NCI-H2107 treated with DMSO at 0.1 percent for 48 hours (cell line): ENCODE data around the gene WASHC4.
A peak's percentile ranks its signal among the peaks of the same experiment; 100 is the strongest.
"Not testable (repeated sequence)": the region's sequence is repeated elsewhere in the genome, so short reads cannot be mapped to it uniquely, and the experiment has no call there.

Experiments used
- DNase-seq: peaks from one replicate; lab custom pipeline; 2025; ENCODE audit not compliant: unreplicated experiment; lab: John Stamatoyannopoulos, UW

Gene WASHC4

GRCh38 chr12:105091476-105092206, 15.9 kb upstream of the WASHC4 start:
- no peak for DNase-seq

GRCh38 chr12:105092336-105092735, 15.2 kb upstream of the WASHC4 start:
- DNase-seq, result no peak

DNA sequence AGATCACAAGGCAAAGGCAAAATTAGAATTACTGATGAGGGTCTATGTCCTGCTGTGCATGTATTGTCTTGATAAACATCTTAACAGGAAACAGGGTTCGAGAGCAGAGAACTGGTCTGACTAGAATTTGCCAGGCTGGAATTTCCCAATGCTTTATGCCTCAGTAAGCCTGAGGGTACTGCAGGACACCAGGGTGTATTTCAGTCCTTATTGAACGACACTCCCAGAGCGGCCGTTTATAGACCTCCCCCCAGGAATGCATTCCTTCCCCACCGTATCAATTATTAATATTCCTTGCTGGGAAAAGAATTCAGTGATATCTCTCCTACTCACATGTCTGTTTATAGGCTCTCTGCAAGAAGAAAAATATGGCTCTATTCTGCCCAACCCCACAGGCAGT, 12.2 kb upstream of the WASHC4 start:
- DNase-seq, result not testable (repeated sequence)

DNA sequence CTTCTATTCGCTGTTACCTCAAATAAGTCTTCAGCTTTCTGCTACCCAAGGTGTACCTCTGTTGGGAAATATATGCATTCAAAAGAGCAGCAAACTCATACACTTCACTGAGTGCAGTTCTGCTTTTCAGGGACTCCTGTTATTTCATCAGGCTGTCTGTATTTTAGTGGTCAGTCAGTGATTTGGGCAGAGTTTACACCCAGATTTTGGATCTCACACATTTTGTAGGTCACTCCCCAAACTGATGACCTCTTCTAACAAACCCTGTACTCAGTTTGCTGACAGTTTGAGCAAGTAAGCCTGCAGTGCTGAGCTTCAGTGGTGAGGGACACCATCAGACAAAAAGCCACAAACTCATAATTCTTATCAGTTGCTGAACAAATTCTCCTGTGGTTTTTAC, 8.2 kb upstream of the WASHC4 start:
- DNase-seq, result no peak

- DNase-seq, result no peak
These were observed 7.1 kb upstream of the WASHC4 start for GRCh38 chr12:105100207-105100985.

DNA sequence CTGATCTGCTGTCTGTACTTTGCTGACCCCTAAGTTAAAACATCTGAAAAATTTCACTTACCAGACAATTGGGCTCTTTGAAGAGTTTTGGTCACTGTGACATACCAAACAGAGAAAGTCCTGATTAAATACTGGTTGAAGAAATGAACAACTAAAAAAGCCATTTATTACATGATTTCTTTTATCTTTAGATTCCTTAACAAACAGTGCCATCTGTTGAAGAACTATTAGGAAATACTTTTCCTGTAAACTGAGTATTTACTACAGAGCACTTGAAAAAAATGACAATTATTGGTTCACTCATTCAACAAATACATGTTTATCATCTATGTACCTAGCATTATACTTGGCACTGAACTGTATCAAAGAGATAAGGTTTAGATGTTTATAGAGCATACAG, 6.5 kb upstream of the WASHC4 start:
- DNase-seq, result no peak

- no peak for DNase-seq
These were observed 4.9 kb upstream of the WASHC4 start for GRCh38 chr12:105102673-105103072.

GRCh38 chr12:105104762-105105161, 2.8 kb upstream of the WASHC4 start:
- DNase-seq, result no peak

GRCh38 chr12:105106621-105107020, 910 bp upstream of the WASHC4 start:
- no peak for DNase-seq

DNA sequence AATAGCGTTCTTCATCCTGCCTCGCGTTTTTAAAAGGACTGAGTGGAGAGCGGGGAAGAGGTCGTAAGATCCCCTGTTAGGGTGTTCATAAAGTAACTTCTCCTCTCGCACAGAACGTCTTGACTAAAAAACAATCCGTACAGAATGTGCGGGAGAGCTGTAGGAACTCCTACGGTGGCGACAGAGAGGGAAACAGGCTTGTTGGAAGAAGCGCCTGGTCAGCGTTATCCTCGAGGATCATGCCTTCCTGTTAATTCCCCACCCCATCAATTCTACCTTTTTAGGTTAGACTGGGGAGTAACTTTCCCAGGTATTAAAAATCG, 399 bp upstream of the WASHC4 start:
- peak; percentile 73 for DNase-seq

DNA sequence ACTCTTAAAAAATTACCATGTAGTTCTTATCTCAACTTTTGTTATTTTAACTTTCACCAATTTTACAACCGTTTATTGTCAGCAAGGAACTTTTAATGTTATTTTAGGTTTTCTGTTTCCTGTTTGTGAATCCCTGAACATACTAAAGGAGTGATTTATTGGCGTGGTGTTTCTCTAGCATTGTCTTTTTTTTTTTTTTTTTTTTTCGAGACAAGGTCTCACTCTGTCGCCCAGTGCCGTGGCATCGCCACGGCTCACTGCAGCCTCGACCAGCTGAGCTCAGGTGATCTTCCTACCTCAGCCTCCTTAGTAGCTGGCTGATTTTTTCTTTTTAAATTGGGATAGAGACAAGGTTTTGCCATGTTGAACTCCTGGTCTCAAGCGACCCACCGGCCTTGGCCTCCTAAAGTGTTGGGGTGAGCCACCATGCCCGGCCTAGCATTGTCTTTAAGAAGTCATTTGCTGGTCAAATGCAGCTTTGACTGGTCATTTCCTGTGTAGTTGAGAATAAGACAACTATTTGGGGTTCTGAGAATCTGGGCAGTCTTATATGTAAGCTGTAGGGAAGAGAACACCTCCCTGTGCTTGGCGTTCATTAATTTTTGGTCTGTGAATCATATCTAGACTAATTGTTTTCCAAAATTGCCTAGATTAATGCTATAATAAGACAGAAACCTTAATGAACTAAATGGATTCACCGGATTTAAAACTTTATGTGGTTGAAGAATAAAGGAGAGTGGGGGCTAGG, 2.1 kb downstream of the WASHC4 start:
- no peak for DNase-seq

GRCh38 chr12:105110851-105111250, 3.3 kb downstream of the WASHC4 start:
- no peak for DNase-seq

- no peak for DNase-seq
These were observed 5.6 kb downstream of the WASHC4 start for GRCh38 chr12:105113094-105113493.

DNA sequence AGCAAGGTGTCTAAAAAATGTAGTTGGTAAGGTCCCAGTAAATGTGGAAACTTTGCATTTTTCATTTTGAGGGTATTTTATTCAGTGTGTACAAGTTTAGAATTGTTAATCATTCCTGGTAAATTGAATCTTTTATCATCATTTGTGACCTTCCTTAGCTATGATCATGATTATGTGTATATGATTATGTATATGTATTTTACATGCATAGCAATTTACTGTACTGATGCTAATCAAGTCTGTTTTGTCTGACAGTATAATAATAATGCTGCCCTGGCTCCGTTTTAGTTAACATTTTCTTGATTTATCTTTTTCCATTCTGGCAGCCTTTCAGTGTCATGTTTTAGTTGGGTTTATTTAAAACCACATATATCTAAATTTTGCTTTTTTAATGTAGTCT, 9.4 kb downstream of the WASHC4 start:
- no peak for DNase-seq

- DNase-seq, result no peak
These were observed 13.0 kb downstream of the WASHC4 start for GRCh38 chr12:105120551-105120950.

DNA sequence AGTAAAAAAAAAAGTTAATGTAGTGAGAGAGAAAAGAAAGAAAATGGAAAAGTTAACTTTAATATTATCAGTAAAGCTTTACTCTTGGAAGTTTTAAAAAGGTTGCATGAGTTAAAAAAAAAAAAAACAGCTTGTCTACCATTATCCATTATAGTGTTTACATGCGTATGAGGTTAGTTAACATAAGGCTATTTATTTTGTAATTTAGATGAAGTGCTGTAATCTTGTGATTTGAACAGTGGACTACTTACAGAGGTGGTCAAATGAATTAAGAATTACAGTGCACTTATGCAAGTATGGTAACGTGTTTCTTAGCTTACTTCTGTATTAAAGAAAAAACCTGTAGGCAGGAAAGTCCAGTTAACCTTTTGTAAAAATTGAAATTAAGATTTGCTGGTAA, 30.7 kb downstream of the WASHC4 start:
- no peak for DNase-seq

- DNase-seq, result no peak
These were observed 33.9 kb downstream of the WASHC4 start for GRCh38 chr12:105141320-105141922.

DNA sequence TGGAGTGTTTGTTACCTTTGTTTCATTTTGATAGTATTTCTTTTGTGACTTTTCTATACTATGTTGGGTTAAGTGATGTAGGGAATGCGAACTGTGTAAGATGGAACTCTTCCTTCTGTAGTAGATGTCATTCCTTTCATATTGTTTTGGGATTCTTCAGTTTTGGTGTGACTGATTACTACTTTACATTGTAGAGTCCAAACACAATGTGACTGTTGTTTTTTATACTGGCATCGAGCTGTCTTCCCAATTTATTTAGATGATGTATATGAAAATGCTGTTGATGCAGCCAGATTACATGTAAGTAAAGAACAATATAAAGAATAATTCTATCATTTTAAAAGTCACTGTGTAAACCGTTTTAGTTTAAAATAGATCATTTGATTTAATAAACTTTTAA, 34.7 kb downstream of the WASHC4 start:
- DNase-seq, result no peak

DNA sequence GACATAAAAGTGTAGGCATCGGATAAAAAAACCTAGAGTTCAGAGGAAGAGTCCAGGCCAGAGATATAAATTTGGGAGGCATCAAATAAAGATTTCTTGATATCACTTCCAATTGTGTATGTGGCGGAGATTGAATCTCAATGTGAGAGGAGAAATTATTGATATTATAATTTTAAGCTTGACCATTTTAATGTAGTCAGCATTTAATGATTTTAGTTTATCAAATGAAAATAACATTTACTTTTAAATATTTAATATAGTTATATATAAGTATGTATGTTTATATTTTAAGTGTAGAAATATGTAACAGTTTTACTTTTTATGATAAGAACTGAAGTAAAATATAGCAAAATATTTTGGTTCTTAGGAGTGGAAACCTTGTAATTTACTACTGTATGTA, 48.7 kb downstream of the WASHC4 start:
- no peak for DNase-seq

DNA sequence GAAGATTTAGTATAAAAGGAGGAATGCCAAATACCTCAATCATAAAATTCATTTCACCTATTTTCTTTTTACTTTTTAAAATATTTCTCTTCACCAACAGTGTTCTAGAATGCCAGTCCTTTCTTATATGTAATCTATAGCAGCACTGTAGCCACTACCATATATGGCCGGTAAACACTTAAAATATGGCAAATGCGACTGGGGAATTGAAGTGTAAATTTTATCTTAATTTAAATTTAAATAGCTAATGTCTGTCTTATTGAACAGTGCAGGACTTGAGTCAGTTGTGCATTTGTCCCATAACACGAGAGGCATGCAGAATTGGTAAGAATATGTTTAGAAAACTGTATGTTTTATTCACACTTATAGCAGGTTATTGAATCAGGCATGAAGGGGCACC, 50.1 kb downstream of the WASHC4 start:
- DNase-seq, result no peak

DNA sequence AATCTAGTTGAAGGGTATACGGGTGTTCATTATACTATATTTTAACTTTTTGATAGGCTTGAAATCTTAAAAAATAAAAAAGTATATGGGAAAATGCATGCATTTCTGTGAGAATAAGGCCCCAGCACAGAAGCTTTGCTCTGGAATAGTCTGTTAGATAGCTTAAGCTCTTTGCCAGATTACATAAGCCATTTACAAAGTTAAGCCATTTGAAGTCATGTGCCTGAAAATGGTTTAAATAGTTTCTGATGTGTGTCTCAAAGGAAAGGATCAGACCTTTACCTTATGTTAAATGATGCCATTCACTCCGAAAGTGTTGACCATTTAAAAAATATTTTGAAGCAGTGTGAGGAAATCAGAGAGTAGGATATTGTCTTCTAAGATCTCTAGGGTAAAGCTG, 51.3 kb downstream of the WASHC4 start:
- DNase-seq, result no peak

DNA sequence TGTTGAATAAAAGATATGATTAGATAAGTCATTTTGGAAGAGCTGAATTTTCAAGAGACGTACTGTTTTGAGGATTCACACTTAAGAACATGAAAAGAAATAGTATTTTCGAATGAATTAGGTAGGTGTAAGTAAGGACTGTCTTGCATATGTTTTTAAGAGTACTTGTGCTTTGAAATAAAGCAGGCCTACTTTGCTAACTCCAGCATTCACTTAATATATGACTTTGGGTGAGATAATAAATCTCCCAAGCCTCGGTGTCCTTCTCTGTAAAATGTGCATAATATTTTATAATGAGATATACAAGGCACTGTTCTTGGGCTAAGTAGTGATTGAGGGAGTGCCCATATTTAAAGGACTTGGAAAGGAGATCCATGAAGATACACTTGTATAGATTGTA, 54.6 kb downstream of the WASHC4 start:
- no peak for DNase-seq
